K562 (cell line): ENCODE results near the gene LGALS12. TPM values are rescaled to one million over a fixed set of nuclear protein-coding genes. Genes with fewer than 3 reads are reported as not detected.

Experiments used
- ATAC-seq: fragments of 200-7000 bp; cut with Tn5 transposase; 3 replicates; pipeline ENCODE4 v1.9.1; 2020; ENCODE audit warnings: moderate library complexity
- BruUV-seq: library from RNA; stranded (reverse); fragments of 400-500 nt; replicated peaks from 2 replicates; lab custom pipeline; 2021; lab: Mats Ljungman, UMichigan
- CTCF ChIA-PET: fragments of 300-600 bp; formaldehyde crosslinking; extraction: SDS; loops from one replicate; lab custom pipeline; 2021; ENCODE audit warnings: low intra/inter-chr PET ratio; lab: Yijun Ruan, JAX
- POLR2A ChIA-PET: fragments of 300-600, 350-650 bp; sonication (Branson Sonifier 250); formaldehyde crosslinking; extraction: SDS; loops from one replicate; lab custom pipeline; 2021; ENCODE audit warnings: antibody characterized with exemption, inconsistent platforms; lab: Yijun Ruan, JAX
- DNase-seq, 4 experiments: peaks; one replicate each; pipeline versions ENCODE4 v3.0.0 to v3.0.0-alpha.2; 2011 to 2018; ENCODE audit warnings: low spot score in 3 of 4, mixed read lengths in 3 of 4; ENCODE audit errors: extremely low read depth in 1 of 4
- FAIRE-seq: peaks from 2 replicates; lab custom pipeline; 2011; peaks lifted over from hg19 to GRCh38; lab: Jason Lieb, UNC
- H2AFZ ChIP-seq: 2 replicates; pipeline ENCODE4 v1.6.0; 2011; ENCODE audit warnings: low read depth, low read length, control low read depth, inconsistent platforms
- H3K27ac ChIP-seq: fragments of 200-600 bp; 3 replicates; pipeline ENCODE4 v1.8.0; 2011; ENCODE audit warnings: low read depth, mild to moderate bottlenecking, control low read depth, inconsistent platforms, low read length, moderate library complexity, mixed read lengths; ENCODE audit errors: extremely low read depth
- H3K27me3 ChIP-seq, 2 experiments: fragments of 300-600 bp in 1 of 2; 2 replicates in 1 of 2; 3 replicates in 1 of 2; pipeline versions ENCODE4 v1.6.0 to v1.8.0; 2011; ENCODE audit warnings: inconsistent platforms in 2 of 2, low read length in 2 of 2, mild to moderate bottlenecking in 1 of 2, mixed read lengths in 1 of 2, moderate library complexity in 1 of 2; ENCODE audit not compliant: control insufficient read depth in 2 of 2, insufficient read depth in 2 of 2
- H3K36me3 ChIP-seq: fragments of 300-600 bp; 3 replicates; pipeline ENCODE4 v1.8.0; 2011; ENCODE audit warnings: mild to moderate bottlenecking, low read length, inconsistent platforms; ENCODE audit not compliant: control insufficient read depth, insufficient read depth
- H3K4me1 ChIP-seq, 2 experiments: fragments of 200-600 bp in 1 of 2; replicated peaks in 1 of 2; 2 replicates in 1 of 2; 3 replicates in 1 of 2; pipeline versions ENCODE4 v1.5.1 to v1.8.0; 2011; ENCODE audit warnings: inconsistent platforms in 2 of 2, low read length in 2 of 2, mild to moderate bottlenecking in 1 of 2, mixed read lengths in 1 of 2, moderate library complexity in 1 of 2; ENCODE audit not compliant: control insufficient read depth in 2 of 2, insufficient read depth in 2 of 2
- H3K4me2 ChIP-seq: 2 replicates; pipeline ENCODE4 v1.6.1; 2011; ENCODE audit warnings: low read length, control low read depth, inconsistent platforms, mixed read lengths; ENCODE audit not compliant: insufficient read depth
- H3K4me3 ChIP-seq: fragments of 200-600 bp; sonication (generic), shearing (Covaris generic); 2 replicates; pipeline ENCODE4 v1.5.1; 2016; ENCODE audit warnings: control low read depth, inconsistent platforms
- H3K79me2 ChIP-seq: fragments of 200-600 bp; 3 replicates; pipeline ENCODE4 v1.8.0; 2011; ENCODE audit warnings: low read length, inconsistent platforms; ENCODE audit not compliant: control insufficient read depth, insufficient read depth
- H3K9ac ChIP-seq, 2 experiments: 2 replicates each; pipeline versions ENCODE4 v1.6.0 to v1.6.1; 2011; ENCODE audit warnings: low read depth in 2 of 2, low read length in 2 of 2, control low read depth in 1 of 2, inconsistent platforms in 1 of 2, mild to moderate bottlenecking in 1 of 2, mixed read lengths in 1 of 2; ENCODE audit not compliant: insufficient read depth in 1 of 2
- H3K9me1 ChIP-seq: one replicate; pipeline ENCODE4 v1.6.0; 2011; ENCODE audit warnings: inconsistent platforms, mild to moderate bottlenecking, low read length, moderate library complexity; ENCODE audit not compliant: control insufficient read depth, insufficient read depth
- H3K9me3 ChIP-seq: replicated peaks from 2 replicates; pipeline ENCODE4 v1.5.1; 2011; ENCODE audit warnings: low read depth, low read length, inconsistent platforms; ENCODE audit not compliant: control insufficient read depth, insufficient read depth
- H4K20me1 ChIP-seq: replicated peaks from 2 replicates; pipeline ENCODE4 v1.6.1; 2011; ENCODE audit warnings: low read length, inconsistent platforms, mixed read lengths; ENCODE audit not compliant: control insufficient read depth, insufficient read depth
- BHLHE40 ChIP-seq: IDR thresholded peaks from 2 replicates; pipeline ENCODE4 v1.6.1; 2011; ENCODE audit warnings: low read length, improper control_type of control experiment
- CBFA2T3 ChIP-seq: fragments of 450-650 bp; IDR thresholded peaks from 2 replicates; pipeline ENCODE4 v1.6.1; 2017
- DNMT1 ChIP-seq: fragments of 450-650 bp; IDR thresholded peaks from 2 replicates; pipeline ENCODE4 v1.6.1; 2016; ENCODE audit warnings: antibody characterized with exemption, mild to moderate bottlenecking
- ELK3 ChIP-seq: fragments of 450-650 bp; formaldehyde crosslinking; IDR thresholded peaks from 2 replicates; pipeline ENCODE4 v1.4.0; 2020; ENCODE audit warnings: mild to moderate bottlenecking
- FOXJ3 ChIP-seq: sonication (generic); formaldehyde crosslinking; IDR thresholded peaks from 2 replicates; pipeline ENCODE4 v1.4.0; 2020; ENCODE audit warnings: mild to moderate bottlenecking, missing genetic modification reagents
- GATAD2A ChIP-seq: fragments of 450-650 bp; IDR thresholded peaks from 2 replicates; pipeline ENCODE4 v1.6.1; 2017
- HOMEZ ChIP-seq: fragments of 250-450 bp; sonication (Bioruptor Pico); IDR thresholded peaks from 2 replicates; pipeline ENCODE4 v1.4.0; 2020; ENCODE audit warnings: mild to moderate bottlenecking, moderate library complexity
- PATZ1 ChIP-seq: fragments of 250-450 bp; sonication (Bioruptor Pico); IDR thresholded peaks from 2 replicates; pipeline ENCODE4 v1.5.0; 2020; ENCODE audit warnings: mild to moderate bottlenecking, borderline replicate concordance
- RHOXF2B ChIP-seq: fragments of 250-450 bp; sonication (Bioruptor Pico); conservative IDR thresholded peaks from 2 replicates; pipeline ENCODE4 v1.5.1; 2021
- ZC3H8 ChIP-seq: fragments of 450-650 bp; IDR thresholded peaks from 2 replicates; pipeline ENCODE4 v1.6.1; 2017
- ZNF174 ChIP-seq: fragments of 250-450 bp; sonication (Bioruptor Pico); IDR thresholded peaks from 2 replicates; pipeline ENCODE4 v1.4.0; 2020; ENCODE audit warnings: mild to moderate bottlenecking
- ZNF324 ChIP-seq: fragments of 250-450 bp; sonication (Bioruptor Pico); IDR thresholded peaks from 2 replicates; pipeline ENCODE4 v1.4.0; 2020; ENCODE audit warnings: mild to moderate bottlenecking
- WGBS: fragments of 100-300 bp; shearing (Covaris generic); methylation state at CpG from one replicate; pipeline ENCODE4 v1.1.6; 2016; ENCODE audit warnings: low coverage, mixed read lengths; ENCODE audit not compliant: insufficient coverage; ENCODE audit errors: missing lambda C conversion rate; 5-methylcytosine and 5-hydroxymethylcytosine counted together
- in situ Hi-C: fragments of 300-500 bp; cut with MboI; formaldehyde crosslinking; loops from 4 replicates; pipeline ENCODE4 v1.15.0; 2018; ENCODE audit warnings: inconsistent platforms, mixed read lengths
- intact Hi-C: fragments of 100-400 bp; cut with micrococcal nuclease; formaldehyde crosslinking; loops from 2 replicates; pipeline ENCODE4 v1.14.2; 2022
- polyA plus RNA-seq, 8 experiments: library from polyadenylated mRNA; depleted of rRNA in 4 of 8; stranded (reverse) in 5 of 8; unstranded in 3 of 8; fragments of >200 nt; fragmentation: Nextera tagmentation in 2 of 8; fragmentation: Illumina TruSeq in 1 of 8; extraction: Ambion mirVana in 2 of 8; extraction: Trizol in 1 of 8; gene quantifications; 2 replicates each; pipeline versions ENCODE4 v1.2.1 to v1.2.3, GENCODE V29; 2011 to 2014; ENCODE audit warnings: inconsistent platforms in 1 of 8, missing spikeins in 1 of 8
- total RNA-seq, 7 experiments: library from RNA; depleted of rRNA in 6 of 7; stranded (reverse); fragments of >200 nt in 6 of 7; fragmentation: Illumina TruSeq in 2 of 7; extraction: Trizol in 2 of 7; gene quantifications; 2 replicates each; pipeline versions ENCODE4 v1.2.1 to v1.2.3, GENCODE V29; 2011 to 2021; ENCODE audit warnings: low replicate concordance in 1 of 7
- TF ChIP-seq, protein P1 (sequence below), 2 experiments: fragments of 450-650 bp; IDR thresholded peaks; 2 replicates each; pipeline ENCODE4 v1.6.1; 2016
- TF ChIP-seq, protein P2 (sequence below): IDR thresholded peaks from 2 replicates; pipeline ENCODE4 v1.6.1; 2011; ENCODE audit warnings: borderline replicate concordance, low read depth, mild to moderate bottlenecking, moderate library complexity, low read length; ENCODE audit not compliant: insufficient read depth, poor library complexity, severe bottlenecking
- TF ChIP-seq, protein P3 (sequence below): sonication (generic); formaldehyde crosslinking; IDR thresholded peaks from 2 replicates; pipeline ENCODE4 v1.9.0; 2022; ENCODE audit warnings: mild to moderate bottlenecking, missing genetic modification reagents

The LGALS12 gene
- total and polyA plus RNA-seq, 9 of the 15 experiments (the other 6 are each of a cell fraction or from before 2014, with no cell fraction given): 0.66 to 8.0 (median 5.0) TPM

- Histone ChIP-seq H3K27me3 (no peaks in the 10 kb centered on the region), H3K9me1 (no peaks in the 10 kb centered on the region), H3K4me1 (peaks cover 35 to 51% of the 10 kb centered on the region in 2 experiments), H3K9ac (no peak overlapping the region; a peak in 1 of 4 replicates), H3K27ac (no peak overlapping the region), H4K20me1 (no peaks in the 10 kb centered on the region), H2AFZ (no peak overlapping the region), H3K4me2 (no peak overlapping the region), H3K36me3 (no peaks in the 10 kb centered on the region), H3K4me3 (no peak overlapping the region), H3K9me3 (no peaks in the 10 kb centered on the region), H3K79me2 (no peaks in the 10 kb centered on the region)
- in situ Hi-C loops (no loop called here), intact Hi-C loops (loop anchor here (5.0 kb wide), 1 partner anchor 60 kb away; no protein-coding TSS in a partner anchor)
- ChIA-PET POLR2A (interaction anchor here (0.7 to 2.2 kb wide), 4 partner anchors 8 to 354 kb away, joined by 3 to 11 read pairs (median 3); no protein-coding TSS in a partner anchor), CTCF (interaction anchor here (1.4 kb wide), 1 partner anchor 29 kb away, joined by 8 read pairs; no protein-coding TSS in a partner anchor)
- no peak for DNase-seq
- no TSS peak for BruUV-seq
- ATAC-seq: no peak
- WGBS: 49% methylated on average over 2 of the region's 2 CpGs
- FAIRE-seq: no peak
- no peak for TF ChIP-seq GATAD2A
- no peak for TF ChIP-seq ZNF174 (CRISPR knock-in tag)
- TF ChIP-seq ZC3H8: no peak
- no peak for TF ChIP-seq CBFA2T3
- no peak for TF ChIP-seq BHLHE40
- no peak for TF ChIP-seq FOXJ3
- TF ChIP-seq, protein P1, sequence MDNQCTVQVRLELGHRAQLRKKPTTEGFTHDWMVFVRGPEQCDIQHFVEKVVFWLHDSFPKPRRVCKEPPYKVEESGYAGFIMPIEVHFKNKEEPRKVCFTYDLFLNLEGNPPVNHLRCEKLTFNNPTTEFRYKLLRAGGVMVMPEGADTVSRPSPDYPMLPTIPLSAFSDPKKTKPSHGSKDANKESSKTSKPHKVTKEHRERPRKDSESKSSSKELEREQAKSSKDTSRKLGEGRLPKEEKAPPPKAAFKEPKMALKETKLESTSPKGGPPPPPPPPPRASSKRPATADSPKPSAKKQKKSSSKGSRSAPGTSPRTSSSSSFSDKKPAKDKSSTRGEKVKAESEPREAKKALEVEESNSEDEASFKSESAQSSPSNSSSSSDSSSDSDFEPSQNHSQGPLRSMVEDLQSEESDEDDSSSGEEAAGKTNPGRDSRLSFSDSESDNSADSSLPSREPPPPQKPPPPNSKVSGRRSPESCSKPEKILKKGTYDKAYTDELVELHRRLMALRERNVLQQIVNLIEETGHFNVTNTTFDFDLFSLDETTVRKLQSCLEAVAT (IDR thresholded peaks at IDR 0.05): no peak
- TF ChIP-seq DNMT1: no peak
- TF ChIP-seq, protein P2, sequence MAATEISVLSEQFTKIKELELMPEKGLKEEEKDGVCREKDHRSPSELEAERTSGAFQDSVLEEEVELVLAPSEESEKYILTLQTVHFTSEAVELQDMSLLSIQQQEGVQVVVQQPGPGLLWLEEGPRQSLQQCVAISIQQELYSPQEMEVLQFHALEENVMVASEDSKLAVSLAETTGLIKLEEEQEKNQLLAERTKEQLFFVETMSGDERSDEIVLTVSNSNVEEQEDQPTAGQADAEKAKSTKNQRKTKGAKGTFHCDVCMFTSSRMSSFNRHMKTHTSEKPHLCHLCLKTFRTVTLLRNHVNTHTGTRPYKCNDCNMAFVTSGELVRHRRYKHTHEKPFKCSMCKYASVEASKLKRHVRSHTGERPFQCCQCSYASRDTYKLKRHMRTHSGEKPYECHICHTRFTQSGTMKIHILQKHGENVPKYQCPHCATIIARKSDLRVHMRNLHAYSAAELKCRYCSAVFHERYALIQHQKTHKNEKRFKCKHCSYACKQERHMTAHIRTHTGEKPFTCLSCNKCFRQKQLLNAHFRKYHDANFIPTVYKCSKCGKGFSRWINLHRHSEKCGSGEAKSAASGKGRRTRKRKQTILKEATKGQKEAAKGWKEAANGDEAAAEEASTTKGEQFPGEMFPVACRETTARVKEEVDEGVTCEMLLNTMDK: no peak
- TF ChIP-seq HOMEZ: no peak
- TF ChIP-seq ZNF324 (CRISPR knock-in tag): no peak
- TF ChIP-seq PATZ1 (CRISPR knock-in tag): no peak
- no peak for TF ChIP-seq RHOXF2B
- no peak for TF ChIP-seq ELK3 (CRISPR knock-in tag)
- TF ChIP-seq, protein P3, sequence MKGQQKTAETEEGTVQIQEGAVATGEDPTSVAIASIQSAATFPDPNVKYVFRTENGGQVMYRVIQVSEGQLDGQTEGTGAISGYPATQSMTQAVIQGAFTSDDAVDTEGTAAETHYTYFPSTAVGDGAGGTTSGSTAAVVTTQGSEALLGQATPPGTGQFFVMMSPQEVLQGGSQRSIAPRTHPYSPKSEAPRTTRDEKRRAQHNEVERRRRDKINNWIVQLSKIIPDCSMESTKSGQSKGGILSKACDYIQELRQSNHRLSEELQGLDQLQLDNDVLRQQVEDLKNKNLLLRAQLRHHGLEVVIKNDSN (CRISPR knock-in tag): no peak
Measured at GRCh38 chr11:63507511-63507910, 1.6 kb downstream of the LGALS12 start.
